C4-2B (cell line): Measurements from ENCODE around the gene ST7.

ENCODE experiments used
- H3K27ac ChIP-seq: fragments of 450-650 bp; 2 replicates; pipeline ENCODE4 v1.5.1; 2017
- ZFX ChIP-seq: fragments of 450-650 bp; IDR thresholded peaks from 2 replicates; pipeline ENCODE4 v1.6.1; 2017
- TF ChIP-seq, protein P1 (sequence below): fragments of 450-650 bp; conservative IDR thresholded peaks from 2 replicates; pipeline ENCODE4 v1.5.1; 2017; ENCODE audit warnings: mild to moderate bottlenecking

The ST7 gene

DNA sequence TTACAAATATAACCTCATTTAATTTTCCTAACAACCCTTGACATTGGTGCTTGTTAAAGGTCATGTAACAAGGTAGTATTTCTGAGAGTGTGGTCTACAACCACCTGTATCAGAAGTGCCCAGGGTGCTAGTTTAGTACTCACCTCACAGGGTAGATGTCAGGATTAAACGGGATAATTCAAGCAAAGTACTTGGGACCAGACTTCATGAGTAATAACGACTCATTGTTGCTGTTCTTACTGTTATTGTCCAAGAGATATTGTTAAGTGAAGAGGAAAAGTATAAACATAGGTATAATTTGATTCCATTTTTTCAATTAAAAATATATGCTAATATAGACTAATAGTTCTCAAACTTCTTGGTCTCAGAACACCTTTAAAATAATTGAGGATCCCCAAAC lies 190.3 kb downstream of the ST7 start:
- TF ChIP-seq ZFX, result no peak
- TF ChIP-seq, protein P1, sequence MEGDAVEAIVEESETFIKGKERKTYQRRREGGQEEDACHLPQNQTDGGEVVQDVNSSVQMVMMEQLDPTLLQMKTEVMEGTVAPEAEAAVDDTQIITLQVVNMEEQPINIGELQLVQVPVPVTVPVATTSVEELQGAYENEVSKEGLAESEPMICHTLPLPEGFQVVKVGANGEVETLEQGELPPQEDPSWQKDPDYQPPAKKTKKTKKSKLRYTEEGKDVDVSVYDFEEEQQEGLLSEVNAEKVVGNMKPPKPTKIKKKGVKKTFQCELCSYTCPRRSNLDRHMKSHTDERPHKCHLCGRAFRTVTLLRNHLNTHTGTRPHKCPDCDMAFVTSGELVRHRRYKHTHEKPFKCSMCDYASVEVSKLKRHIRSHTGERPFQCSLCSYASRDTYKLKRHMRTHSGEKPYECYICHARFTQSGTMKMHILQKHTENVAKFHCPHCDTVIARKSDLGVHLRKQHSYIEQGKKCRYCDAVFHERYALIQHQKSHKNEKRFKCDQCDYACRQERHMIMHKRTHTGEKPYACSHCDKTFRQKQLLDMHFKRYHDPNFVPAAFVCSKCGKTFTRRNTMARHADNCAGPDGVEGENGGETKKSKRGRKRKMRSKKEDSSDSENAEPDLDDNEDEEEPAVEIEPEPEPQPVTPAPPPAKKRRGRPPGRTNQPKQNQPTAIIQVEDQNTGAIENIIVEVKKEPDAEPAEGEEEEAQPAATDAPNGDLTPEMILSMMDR, result no peak
- H3K27ac ChIP-seq, result no peak overlapping the region

DNA sequence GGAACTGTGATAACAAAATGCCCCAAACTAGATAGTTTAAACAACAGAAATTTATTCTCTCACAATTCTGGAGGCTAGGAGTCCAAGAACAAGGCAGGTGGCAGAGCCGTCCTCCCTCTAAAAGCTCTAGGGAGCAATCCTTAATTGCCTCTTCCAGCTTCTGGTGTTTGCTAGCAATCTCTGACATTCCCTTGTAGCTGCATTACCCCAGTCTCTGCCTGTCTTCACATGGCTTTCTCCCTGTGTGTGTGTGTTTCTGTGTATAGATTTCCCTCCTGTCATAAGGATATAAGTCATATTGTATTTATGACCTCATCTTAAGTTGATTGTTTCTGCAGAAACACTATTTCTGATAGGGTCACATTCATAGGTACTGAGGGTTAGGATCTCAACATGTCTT lies 192.0 kb downstream of the ST7 start:
- no peak overlapping the region for H3K27ac ChIP-seq
- TF ChIP-seq, protein P1, result no peak
- TF ChIP-seq ZFX, result no peak

DNA sequence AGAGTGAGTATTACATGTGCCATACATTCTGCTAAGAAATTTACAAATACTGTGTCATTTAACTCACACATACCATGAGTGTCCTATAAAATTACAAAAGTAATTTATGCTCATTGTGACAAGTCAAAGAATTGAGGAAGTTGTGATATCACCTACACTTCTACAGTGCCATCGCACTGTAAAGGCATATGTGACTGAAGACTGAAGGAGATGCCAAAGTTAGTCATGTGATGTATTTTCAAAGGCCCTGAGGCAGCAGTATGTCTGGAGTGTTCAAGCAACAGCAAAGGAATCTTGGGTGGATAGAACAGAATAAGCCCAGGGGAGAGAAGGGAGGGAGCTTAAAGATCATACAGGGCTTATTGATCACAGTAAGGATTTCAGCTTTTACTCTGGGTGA lies 192.8 kb downstream of the ST7 start:
- H3K27ac ChIP-seq, result no peak overlapping the region

DNA sequence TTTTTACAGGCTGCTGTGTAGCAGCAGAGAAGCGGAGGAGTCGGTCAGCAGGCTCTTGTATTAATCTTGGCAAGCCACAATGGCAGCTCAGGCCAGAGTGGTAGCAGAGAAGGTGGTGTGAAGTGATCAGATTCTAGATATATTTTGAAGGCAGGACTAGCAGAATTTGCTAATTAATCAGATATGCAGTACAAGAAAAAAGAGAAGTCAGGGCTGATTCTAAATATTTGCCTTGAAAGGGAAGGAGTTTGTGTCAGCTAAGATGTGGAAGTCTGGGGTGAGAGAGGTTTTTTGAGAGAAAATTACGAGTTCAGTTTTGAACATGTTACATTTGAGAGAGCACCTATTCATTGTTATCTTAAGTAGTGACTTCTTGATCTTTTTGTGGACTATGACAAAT lies 193.2 kb downstream of the ST7 start:
- H3K27ac ChIP-seq, result no peak overlapping the region
- TF ChIP-seq, protein P1, result no peak
- no peak for TF ChIP-seq ZFX

More for the DNA sequence above, 192.8 kb downstream of the ST7 start:
- TF ChIP-seq, protein P1, result no peak
- no peak for TF ChIP-seq ZFX

DNA sequence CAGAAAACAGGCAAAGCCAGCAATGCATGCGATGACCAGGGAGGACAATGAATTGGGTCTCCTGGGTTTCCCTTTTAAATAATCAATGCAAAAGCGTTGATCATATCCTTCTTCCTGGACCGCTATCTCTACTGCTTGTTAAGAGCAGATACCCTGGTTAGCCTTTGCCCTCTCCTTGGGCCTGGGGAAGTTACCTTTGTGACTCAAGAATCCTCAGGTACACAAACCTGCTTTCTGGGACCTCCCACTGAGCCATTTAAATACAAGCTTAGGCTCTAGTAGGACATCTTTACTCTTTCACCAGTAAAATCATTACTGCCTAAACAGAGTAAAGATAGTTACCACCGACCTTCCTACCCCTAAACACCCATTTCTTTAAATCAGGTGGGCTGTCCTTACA lies 195.7 kb downstream of the ST7 start:
- TF ChIP-seq ZFX, result no peak
- TF ChIP-seq, protein P1, result no peak
- H3K27ac ChIP-seq, result no peak overlapping the region

DNA sequence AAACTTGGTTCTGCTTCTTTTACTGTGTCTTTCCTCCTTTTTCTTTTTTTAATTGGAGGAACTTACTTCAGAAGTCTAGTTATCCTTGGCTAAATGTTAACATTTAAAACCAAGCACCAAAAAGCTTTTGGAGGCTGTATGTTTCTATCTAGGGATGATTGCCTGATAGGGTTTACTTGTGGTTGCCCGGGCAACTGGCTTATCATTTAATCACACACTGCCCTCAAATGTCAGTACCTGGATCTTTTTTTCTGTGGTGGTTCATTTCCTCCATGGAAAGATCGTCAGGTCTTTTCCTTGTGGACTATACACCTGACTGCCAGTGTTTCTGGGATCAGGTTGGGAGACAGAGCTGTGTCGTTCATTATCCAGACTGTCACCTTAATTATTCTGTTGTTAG lies 196.4 kb downstream of the ST7 start:
- TF ChIP-seq, protein P1, result no peak
- TF ChIP-seq ZFX, result no peak
- no peak overlapping the region for H3K27ac ChIP-seq

DNA sequence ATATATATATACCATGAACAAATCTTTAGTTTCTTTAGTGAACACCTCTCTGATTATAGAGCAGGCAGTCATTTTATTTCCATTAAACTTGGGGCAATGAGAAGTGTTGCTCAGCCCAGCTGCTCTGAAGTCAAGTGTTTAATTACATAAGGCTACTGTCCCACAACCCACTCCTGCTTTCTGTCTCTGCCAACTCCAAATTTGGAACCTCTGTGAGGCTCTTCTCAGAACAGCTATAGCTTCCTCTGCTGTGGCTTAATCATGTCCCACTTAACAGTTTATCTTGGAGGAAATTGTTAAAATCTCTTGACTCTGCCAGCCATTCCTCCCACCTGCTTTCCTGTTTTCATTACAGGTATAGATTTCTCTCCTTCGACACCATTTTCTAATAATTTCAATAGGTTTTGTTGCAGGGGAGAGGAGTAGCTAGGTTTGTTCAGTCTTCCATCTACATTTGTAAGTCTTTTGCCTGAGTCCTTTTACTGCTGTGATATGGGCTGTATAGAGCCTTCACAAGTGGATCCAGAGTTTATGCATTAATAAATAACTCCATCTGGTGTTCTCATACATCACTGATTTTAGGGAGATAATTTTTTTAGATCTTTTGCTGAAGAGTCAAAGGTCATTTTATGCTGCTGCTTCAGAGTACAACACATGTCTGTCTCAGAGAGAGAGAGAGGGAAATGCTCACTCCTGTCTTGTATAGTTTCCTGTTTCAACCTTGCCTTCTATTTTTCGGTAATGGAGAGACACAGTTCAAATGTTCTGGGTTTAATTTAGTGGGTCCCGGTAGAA lies 199.1 kb downstream of the ST7 start:
- TF ChIP-seq, protein P1, result no peak
- no peak for TF ChIP-seq ZFX

More for the DNA sequence above, 199.1 kb downstream of the ST7 start:
- no peak overlapping the region for H3K27ac ChIP-seq
